Activated effector memory CD4-positive, alpha-beta T cell treated with Interleukin-2 at 50 U/mL for 16 hours (primary cell): Measurements from ENCODE around the gene TRIO.

Experiments
- DNase-seq: peaks from one replicate; pipeline ENCODE4 v3.0.0-alpha.2; 2020

TRIO gene

DNA sequence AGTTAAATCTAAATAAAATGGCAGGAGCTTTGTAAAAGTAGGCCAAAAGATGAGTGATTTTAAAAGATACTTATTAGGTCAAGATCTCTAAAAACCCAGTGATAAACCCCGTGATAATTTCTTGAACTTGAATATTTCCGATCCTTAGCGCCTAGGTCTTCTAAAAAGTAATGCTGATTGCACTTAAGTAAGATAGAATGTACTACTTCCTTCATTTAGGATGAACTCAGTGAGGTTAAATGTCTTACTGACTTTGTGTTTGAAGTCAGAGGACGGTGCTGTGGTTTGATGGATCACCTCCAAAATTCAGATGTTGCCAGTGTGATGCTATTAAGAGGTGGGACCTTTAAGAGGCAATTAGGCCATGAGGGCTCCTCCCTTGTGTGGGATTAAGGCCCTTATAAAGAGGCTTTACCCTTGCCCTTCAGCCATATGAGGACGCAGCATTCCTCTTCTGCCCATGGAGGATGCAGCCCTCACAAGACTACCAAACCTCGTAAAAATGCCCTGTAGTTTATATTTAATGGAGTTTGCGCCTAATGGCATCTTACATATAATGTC, 130.1 kb downstream of the TRIO start:
- no peak for DNase-seq

DNA sequence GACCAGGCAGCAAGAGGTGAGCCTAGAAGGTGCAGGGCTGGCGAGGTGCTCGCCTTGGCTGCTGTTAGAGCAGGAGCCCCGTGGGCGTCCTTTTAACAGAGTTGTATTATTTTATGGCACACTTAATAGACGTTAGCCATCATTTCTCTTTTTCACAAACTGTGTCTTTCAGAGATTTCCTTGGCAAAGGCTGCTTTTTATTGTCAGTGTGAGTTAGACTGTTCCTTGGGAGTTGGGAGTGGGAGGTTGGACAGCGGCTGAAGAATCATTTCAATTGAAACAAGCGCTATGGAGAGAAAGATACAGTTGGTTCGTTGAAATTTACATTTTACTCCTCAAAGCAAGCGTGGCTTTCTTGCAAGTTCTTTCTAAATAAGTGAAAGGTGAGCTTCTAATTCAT, 133.2 kb downstream of the TRIO start:
- DNase-seq, result no peak

DNA sequence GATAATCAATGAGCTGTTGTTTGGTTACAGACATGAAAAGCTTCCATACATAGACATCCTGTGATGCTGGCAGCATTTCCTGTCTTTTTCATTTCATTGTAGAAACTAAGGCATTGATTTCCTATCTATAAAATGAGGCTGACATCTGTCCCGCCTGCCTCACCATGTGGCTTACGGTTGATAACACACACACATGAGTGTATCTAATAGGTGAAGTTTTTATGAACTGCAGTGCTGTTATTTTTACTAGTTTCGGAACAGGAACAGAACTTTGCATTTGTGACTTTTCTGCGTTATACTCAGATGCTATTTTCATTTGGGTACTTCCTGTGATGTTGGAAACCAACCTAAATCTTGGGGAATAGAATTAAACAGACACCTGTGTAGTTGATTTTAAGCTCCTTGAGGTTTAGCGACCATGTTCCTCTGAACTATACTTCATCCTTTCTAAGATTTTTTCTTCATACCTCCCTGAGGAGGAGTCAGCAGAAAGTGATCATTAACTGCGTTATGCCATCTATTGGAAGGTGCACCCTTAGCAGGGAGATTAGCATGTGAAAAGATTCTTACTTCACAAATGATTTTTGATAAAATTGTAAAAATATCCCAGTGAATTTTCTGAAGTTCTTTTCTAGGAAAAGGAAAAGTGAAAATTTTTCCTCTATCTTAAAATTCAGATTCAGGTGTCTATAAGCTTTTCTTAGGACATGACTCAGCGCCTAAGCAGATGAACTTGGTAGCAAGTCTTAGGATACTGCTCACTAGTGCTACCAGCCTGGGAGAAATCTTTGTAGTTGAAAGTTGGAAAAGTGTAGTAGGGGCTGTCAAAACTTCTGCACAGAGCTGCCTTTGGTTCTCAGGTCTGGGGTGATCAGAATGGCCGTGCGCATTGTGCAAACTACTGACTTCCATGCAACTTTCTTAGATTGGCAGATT, 134.5 kb downstream of the TRIO start:
- DNase-seq, result no peak

DNA sequence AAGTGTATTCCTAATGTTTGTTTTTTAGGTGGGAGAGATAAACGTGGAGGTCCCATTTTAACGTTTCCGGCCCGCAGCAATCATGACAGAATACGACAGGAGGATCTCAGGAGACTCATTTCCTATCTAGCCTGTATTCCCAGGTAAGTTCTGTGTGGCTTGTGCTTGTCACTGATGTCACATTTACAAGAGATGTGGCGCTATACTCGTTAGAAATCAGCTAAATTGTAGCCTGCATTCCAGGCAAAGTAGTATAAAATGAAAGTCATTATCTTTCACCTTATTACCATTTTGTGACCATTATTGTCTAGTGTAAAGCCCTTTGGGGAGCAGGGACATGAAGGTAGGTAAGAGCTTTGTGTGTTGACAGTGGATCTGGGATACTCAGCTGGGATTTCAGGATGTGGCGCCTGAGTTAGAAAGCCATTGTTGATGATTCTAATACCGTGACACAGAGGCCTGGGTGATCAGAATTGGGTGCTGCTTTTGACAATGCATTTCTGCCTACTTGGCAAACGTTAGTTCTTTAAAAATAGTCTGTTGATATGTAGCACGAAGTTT, 137.2 kb downstream of the TRIO start:
- no peak for DNase-seq

DNA sequence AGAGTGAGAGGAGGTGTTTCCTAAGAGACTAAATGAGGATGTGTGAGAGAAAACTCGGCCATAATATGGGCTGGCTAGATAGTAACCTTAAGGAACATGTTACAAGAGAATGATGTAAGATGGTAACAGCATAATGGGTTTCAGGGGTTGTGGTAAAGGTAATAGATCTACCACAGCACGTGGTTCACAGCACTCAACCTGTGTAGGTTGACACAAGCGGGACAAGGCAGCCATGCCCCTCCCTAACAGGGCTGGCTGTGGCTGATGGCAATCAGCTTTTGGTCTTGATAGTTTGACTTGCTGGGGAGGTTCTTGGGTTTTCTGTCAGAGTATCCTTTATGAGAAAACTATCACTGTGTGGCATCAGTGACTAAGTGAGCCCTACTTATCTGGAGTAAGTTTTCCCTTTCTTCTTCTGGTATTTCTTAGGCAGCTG, 138.6 kb downstream of the TRIO start:
- DNase-seq, result no peak

DNA sequence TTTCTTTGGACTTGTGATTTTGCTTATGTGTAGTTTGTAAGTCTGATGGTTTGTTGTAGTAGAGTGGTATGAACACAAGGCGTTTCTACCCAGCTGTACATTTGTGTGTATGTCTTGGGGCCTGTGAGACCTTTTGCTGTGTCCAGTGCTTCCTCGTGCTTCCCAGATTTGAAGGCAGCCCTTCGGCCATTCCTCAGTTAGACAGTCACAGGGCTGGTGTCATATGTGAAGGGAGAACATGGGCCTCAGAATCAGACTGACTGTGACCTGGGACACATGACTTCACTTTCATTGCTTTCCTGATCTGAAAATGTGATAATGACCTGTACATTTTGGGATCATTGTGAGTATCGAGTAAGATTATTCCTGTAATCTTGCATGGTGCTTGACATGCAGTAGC, 140.0 kb downstream of the TRIO start:
- DNase-seq, result no peak

DNA sequence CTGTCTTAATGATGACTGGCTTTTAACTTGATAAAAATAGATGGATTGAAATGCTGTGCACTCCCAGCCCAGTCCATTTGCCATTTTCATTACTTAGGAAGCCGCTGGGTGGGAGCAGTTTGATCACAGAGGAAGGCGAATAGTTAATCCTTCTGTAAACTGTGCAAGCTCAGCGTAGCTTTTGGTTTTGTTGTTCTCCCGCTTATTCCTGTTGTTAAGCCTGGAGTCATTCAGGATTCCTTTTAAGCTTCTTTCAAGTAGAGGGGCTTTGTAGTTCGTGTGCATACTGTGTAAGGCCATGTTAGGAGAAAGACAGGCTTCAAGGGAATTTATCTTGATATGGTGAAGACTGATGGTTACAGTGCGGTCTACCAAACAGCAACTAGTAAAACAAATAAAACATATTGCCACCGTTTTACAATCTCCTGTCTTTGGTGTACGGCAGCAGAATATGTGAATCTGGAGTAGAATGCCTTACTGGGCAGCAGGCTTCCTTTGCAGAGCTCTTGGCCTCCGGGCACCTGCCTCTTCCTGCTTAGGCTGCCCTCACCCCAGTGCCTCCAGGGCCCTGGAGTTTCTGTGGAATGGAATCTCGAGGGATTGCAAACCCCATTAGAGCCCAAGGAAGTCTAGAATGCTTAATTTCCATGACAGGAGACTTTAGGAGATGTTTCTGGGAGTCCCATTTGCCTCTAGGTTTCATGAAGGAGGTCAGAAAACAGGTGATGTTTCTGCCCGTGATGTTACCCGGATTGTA, 141.4 kb downstream of the TRIO start:
- DNase-seq, result no peak

DNA sequence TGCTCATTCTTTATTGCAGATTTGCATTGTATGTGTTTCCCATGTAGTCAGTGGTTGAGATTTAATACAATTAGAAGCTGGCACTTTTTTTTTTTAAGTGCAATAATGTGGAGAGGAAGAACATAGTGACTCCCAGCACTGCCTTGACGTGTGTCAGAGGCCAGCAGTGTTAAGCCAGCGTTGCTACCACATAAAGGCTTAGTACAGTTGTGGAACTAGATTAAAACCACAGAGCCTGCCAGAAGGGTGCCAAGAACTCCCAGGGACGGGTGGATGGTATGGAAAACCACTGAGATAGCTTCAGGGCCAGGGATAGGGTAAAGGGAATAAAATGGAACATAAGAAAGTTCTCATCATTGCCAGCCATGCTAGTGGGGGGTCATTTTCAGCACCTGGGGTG, 142.9 kb downstream of the TRIO start:
- no peak for DNase-seq

DNA sequence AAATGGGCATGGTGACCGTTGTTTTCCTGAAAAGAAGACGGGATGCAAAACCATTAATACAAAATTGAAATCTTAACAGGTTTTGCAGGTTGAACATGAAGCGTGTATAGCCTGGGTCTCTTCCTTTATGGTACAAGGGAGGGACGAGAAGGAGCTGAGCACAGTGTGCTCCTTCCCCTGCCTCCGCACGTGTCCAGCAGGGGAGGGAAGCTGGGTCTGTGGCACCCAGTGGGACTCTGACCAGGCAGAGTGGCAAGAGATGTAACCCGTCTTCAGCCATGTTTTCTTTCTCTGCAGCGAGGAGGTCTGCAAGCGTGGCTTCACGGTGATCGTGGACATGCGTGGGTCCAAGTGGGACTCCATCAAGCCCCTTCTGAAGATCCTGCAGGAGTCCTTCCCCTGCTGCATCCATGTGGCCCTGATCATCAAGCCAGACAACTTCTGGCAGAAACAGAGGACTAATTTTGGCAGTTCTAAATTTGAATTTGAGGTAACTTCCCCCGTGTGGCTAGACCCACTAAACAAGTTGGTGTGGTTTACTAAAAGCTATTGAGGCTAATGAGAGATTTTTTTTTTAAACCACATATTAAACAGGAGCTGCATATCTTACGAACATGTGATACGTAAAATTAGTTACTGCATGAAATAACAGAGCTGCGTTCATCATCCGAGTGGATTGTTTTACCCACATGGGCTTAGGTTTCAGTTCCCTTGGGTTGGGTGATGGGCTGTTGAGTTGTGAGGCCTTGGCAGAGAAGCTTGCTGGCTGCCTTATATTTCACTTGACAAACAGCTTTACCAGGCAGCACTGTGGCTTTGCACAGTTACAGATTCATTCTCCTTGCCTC, 143.7 kb downstream of the TRIO start:
- DNase-seq, result no peak

DNA sequence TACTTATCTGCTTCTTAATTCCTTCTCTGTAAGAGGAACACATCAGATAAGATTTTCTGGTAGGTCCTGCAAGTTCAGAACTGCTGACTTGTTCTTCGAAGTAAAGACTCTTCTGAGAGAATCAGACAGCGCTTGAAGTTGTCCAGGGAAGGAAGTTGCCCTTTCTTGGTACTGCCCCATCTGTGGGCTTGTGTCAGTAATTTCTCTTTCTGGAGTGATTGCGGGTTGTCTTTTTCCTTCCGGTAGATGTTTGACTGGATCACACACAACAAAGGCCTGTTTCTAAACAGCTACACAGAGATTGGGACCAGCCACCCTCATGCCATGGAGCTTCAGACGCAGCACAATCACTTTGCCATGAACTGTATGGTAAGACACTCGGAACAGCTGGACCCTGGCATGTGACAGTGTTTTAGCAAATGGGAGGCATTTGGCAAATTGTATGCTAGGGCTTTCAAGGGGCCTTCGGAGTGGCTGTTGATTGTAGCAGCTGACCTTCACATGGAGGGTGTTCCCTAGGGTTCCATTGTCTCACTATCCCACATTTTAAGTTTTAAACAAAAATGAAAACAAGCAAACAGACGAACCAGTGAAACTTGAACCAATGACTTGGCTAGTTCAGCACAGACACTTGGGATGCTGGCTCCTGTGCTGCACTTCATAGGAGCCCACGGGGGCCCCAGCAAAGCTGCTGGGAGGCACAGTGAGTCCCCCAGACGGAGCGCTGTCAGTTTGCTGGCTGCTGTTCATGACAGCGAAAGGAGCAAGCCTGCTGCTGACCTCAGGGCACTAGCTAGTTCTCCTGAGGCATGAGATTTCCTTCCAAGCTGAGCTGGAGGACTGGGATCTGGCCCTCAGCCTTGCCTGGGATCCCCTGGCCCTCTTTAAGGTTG, 149.9 kb downstream of the TRIO start:
- no peak for DNase-seq

DNA sequence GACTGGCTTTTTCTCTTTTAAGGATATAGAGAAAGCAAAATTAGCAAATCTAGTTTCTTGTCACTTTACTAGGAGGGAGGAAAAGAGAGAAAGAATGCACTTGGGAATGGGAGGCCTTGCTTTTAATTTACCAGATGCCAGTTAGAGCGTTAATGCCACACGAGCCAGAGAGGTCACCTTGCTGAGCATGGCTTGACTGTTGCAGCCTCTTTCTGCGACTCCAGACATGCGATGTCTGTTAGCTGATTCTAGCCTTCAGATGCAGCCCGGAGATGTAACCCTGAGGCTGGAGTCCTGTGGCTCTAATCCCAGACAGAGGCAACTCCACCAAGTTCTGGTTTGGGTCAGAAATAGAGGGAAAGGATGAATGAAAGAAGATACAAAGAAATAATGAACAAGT, 152.5 kb downstream of the TRIO start:
- DNase-seq, result no peak

DNA sequence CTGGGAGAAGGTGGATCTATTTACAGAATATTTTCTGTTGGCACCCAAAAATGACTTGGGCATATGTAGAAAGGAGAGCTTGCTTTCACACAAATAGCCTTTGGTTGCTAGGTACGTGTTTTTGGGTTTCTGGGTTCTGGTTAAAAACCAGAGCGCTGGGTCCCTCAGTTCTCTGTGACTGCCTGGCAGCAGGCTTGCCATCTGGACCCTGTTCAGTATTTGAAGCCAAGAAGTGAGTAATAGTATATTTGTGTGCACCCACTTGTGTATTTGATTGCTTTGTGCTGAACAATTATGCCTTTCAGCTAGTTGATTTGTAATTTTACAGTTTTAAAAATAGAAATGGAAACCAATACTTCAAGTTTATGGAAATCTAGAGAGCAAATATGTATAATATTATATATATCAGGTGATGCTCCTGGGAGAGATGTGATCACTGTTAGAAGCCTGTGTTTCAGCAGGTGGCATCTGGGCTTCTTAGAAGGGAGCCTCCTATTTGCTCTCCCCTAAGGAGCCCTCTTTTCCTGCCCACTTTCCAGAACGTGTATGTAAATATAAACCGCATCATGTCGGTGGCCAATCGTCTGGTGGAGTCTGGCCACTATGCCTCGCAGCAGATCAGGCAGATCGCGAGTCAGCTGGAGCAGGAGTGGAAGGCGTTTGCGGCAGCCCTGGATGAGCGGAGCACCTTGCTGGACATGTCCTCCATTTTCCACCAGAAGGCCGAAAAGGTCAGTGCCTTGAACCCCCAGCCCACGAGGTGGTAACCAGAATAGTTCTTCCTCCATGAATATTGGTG, 153.6 kb downstream of the TRIO start:
- no peak for DNase-seq

DNA sequence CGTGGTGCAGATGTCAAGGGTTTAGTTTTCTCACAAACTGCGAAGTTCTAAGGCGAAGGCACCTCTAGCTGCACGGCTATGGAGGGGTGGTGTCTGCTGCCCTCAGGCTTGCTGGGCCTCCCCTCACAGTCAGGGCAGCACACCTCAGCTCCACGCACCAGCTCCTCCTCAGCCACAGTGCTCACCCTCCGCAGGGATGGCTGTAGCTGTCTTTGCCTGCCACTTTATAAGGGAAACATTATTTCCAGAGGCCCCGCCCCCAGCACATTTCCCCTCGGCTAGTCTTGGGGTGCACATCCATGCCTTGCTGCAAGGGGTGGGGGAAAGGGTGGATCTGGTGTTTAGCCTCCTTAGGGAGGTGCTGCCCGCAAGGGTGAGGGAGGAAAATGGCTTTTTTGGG, 154.6 kb downstream of the TRIO start:
- DNase-seq, result no peak

DNA sequence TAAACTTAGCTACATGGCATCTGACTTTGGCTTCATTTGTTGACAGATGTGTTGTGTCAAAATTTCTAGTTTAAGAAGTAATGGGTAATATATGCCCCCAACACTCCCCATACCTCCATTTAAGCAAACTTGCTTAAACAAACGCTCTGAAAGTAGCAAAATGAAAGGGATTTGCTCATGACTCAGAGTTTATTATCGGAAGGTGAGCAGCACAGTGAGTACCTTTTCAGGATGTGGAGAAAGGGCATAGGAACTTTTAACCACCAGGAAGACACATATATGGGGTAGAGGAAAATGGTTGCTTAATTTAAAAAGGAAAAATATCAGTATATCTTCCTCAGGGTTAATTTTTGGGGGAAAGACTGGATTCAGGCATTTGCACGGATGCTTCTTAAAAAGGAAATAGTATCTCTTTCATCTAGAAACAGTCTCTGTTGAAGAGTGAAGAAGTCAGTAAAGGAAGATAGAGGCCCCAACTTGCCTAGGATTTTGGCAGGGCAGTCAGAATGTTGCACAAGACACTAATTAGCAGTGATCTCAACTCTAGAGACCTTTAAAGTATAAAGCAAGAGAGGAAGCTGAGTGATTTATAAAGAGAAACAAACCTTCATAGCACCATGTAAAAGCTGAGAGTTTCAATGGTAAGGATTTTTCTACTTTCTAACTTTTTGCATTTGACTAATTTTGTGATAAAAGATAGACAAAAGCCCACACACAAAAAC, 155.1 kb downstream of the TRIO start:
- no peak for DNase-seq

DNA sequence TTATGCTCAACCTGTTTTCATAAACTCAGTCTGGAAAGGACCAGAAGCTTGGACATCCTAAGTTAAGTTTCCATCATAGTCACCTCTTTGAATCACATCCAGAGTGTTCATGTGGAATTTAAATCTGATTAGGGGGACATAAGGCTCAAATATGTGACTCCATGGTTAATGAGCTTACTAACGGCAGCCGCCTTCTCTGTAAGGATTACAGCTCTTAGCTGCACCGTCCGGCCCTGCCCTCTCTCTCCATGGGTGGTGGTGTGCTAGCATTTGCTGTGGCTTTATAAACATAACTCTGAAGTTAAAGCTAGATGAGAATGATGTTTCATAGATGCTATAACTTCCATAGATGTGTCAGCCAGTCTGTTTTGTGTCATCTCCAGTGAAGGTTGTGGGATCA, 156.5 kb downstream of the TRIO start:
- DNase-seq, result no peak

DNA sequence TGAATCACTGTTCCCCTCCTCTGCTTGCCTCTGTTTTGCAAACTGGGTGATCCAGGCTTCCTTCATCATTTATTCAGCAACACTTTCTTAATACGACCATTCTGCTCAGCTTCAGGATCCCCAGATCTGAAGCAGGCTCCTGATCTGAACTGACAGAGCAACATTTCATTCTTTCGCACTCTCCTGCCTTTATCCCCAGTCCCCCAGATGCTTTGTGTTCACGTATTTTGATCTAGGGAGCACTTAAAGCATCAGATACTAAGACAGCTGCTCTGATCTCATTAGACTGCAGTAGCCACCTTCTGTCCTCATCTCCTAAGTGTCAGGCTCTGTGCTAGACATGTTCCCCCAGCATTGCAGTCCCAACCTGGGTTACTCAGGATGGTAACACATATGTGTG, 158.0 kb downstream of the TRIO start:
- DNase-seq, result no peak

DNA sequence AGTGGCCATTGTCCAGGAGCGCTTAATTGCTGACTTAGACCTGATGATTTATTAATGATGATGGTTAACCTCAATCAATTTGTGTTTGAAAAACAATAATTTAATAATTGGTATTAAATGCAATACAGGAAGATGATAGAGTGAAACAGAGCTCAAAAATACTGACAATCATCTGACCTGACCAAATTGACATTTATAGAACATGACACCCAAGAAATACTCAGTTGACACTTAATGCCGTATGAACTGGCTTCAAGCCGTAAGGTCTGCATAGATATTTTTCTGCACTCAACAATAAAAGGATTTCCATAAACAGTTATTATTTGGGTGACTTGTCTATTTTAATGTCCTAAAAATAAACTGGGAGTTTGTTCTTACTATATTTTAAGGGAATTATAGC, 159.2 kb downstream of the TRIO start:
- no peak for DNase-seq

DNA sequence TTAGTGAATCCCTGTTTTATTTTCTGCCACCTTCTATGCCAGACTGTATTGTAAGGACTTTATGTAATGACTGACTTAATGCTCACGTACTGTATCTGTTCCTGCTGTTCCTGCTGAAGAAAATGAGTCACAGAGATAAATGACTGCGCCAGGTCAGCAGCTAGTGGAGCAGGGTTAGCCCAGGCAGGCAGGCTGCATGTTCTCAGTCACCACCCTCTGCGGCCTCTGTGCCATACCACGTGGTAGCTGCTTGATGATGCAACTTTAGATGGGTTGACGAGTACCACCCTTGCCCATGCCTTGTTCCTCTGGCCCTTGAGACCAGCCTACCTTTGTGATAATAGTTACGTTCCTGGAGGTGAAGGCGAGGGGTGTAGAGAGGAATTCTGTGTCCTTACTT, 161.9 kb downstream of the TRIO start:
- DNase-seq, result no peak

DNA sequence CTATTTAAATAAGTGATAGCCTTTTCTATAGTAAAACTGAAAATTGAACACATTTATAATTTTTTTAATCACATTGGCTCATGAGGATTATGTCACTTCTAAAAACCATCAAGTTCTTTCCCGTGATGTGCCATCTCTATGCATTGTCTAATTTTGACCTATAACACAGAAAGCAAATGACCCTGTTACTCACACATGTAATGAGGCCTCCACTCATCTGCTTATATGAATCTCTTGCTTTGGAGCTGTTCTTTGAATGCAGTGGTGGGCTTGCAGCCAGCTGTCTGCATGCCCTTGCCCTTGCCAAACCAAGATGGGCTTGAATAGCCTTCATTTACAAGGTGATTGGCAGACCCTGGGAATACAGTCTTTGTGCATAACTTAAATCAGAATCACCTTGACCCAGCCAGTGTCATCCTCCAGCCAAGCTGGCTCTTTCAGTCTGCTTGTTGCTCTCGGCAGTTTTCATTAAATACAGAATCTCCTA, 163.2 kb downstream of the TRIO start:
- DNase-seq, result no peak
